PC-3 (cell line): ENCODE results near the gene SLC25A25. TPM values are rescaled to one million over a fixed set of nuclear protein-coding genes. Genes with fewer than 3 reads are reported as not detected.

Source experiments
- ATAC-seq: fragments of 200-7000 bp; cut with Tn5 transposase; 2 replicates; pipeline ENCODE4 v1.9.1; 2020; ENCODE audit warnings: mild to moderate bottlenecking, moderate library complexity
- BruUV-seq: library from RNA; stranded (reverse); fragments of 400-500 nt; replicated peaks from 2 replicates; lab custom pipeline; 2021; lab: Mats Ljungman, UMichigan
- CTCF ChIA-PET: fragments of 300-600 bp; sonication (Branson Sonifier 250); formaldehyde crosslinking; loops from one replicate; lab custom pipeline; 2022; ENCODE audit warnings: antibody characterized with exemption; lab: Charles Lee
- POLR2A ChIA-PET: fragments of 300-600 bp; sonication (Branson Sonifier 250); formaldehyde crosslinking; loops from one replicate; lab custom pipeline; 2022; ENCODE audit warnings: antibody characterized with exemption; ENCODE audit not compliant: unreplicated experiment; lab: Charles Lee
- DNase-seq: peaks from one replicate; pipeline ENCODE4 v3.0.0-alpha.2; 2015
- H2AFZ ChIP-seq: fragments of 300-600 bp; sonication (generic); 2 replicates; pipeline ENCODE4 v1.6.0; 2016; ENCODE audit warnings: antibody characterized with exemption, low read length
- H3F3A ChIP-seq: fragments of 300-600 bp; sonication (generic); one replicate; pipeline ENCODE4 v1.6.0; 2017; ENCODE audit warnings: antibody characterized with exemption, low read length, control low read depth, mild to moderate bottlenecking; ENCODE audit not compliant: unreplicated experiment
- H3K27ac ChIP-seq: fragments of 300-600 bp; sonication (generic); 2 replicates; pipeline ENCODE4 v1.5.1; 2016; ENCODE audit warnings: mild to moderate bottlenecking, low read length
- H3K27me3 ChIP-seq: fragments of 300-600 bp; sonication (generic); 2 replicates; pipeline ENCODE4 v1.6.1; 2016; ENCODE audit warnings: low read length, mixed read lengths
- H3K36me3 ChIP-seq: fragments of 300-600 bp; sonication (generic); 2 replicates; pipeline ENCODE4 v1.6.1; 2016; ENCODE audit warnings: low read depth, mixed run types, low read length, mixed read lengths
- H3K4me1 ChIP-seq: fragments of 300-600 bp; sonication (generic); 2 replicates; pipeline ENCODE4 v1.5.1; 2016; ENCODE audit warnings: low read length; ENCODE audit not compliant: insufficient read depth
- H3K4me2 ChIP-seq: fragments of 300-600 bp; sonication (generic); 2 replicates; pipeline ENCODE4 v1.6.0; 2016; ENCODE audit warnings: low read length
- H3K4me3 ChIP-seq: fragments of 300-600 bp; sonication (generic); 2 replicates; pipeline ENCODE4 v1.5.1; 2016; ENCODE audit warnings: mild to moderate bottlenecking, low read length, mixed read lengths
- H3K79me2 ChIP-seq: fragments of 300-600 bp; sonication (generic); 2 replicates; pipeline ENCODE4 v1.6.1; 2017; ENCODE audit warnings: low read length, mixed read lengths
- H3K9ac ChIP-seq: fragments of 300-600 bp; sonication (generic); 2 replicates; pipeline ENCODE4 v1.6.0; 2016; ENCODE audit warnings: mild to moderate bottlenecking, low read length
- H3K9me2 ChIP-seq: fragments of 300-600 bp; sonication (generic); replicated peaks from 2 replicates; pipeline ENCODE4 v1.6.1; 2016; ENCODE audit warnings: mixed run types, low read length, mixed read lengths
- H3K9me3 ChIP-seq: fragments of 300-600 bp; sonication (generic); 2 replicates; pipeline ENCODE4 v1.6.1; 2016; ENCODE audit warnings: low read length, mixed read lengths
- H4K20me1 ChIP-seq: fragments of 300-600 bp; sonication (generic); 2 replicates; pipeline ENCODE4 v1.6.1; 2016; ENCODE audit warnings: low read length, mixed read lengths
- EZH2 ChIP-seq: fragments of 300-600 bp; sonication (generic); IDR thresholded peaks from one replicate; pipeline ENCODE4 v1.6.1; 2017; ENCODE audit warnings: antibody characterized with exemption, mild to moderate bottlenecking, low read length; ENCODE audit not compliant: unreplicated experiment
- EZH2phosphoT487 ChIP-seq: fragments of 300-600 bp; sonication (generic); IDR thresholded peaks from 2 replicates; pipeline ENCODE4 v1.6.1; 2018; ENCODE audit warnings: mild to moderate bottlenecking, antibody characterized with exemption, low read length, borderline replicate concordance
- intact Hi-C: fragments of 100-400 bp; cut with micrococcal nuclease; formaldehyde crosslinking; loops from 2 replicates; pipeline ENCODE4 v1.9.0; 2023
- total RNA-seq: library from RNA; depleted of rRNA; stranded (reverse); fragments of >200 nt; gene quantifications from 2 replicates; pipeline ENCODE4 v1.2.3, GENCODE V29; 2014
- TF ChIP-seq, protein P1 (sequence below): fragments of 300-600 bp; sonication (generic); conservative IDR thresholded peaks from 2 replicates; pipeline ENCODE4 v1.5.1; 2017; ENCODE audit warnings: antibody characterized with exemption, low read depth, mild to moderate bottlenecking, low read length

The SLC25A25 gene
- total RNA-seq, 1 experiment from 2014 or later, result 25.2 TPM

- no TSS peak for BruUV-seq
Observed at GRCh38 chr9:128139621-128140020, 71.6 kb downstream of the SLC25A25 start.

GRCh38 chr9:128141604-128142003, 73.6 kb downstream of the SLC25A25 start:
- Histone ChIP-seq H3F3A (no peaks in the 10 kb centered on the region), H3K27ac (peak overlapping the region; percentile 99), H3K9me2 (no peaks in the 10 kb centered on the region), H2AFZ (no peak overlapping the region), H4K20me1 (no peaks in the 10 kb centered on the region), H3K9me3 (no peaks in the 10 kb centered on the region), H3K4me2 (no peak overlapping the region), H3K9ac (peak overlapping the region; percentile 83; the same call in 1 of the 2 replicates), H3K79me2 (no peaks in the 10 kb centered on the region), H3K27me3 (no peaks in the 10 kb centered on the region), H3K4me1 (peaks cover 49% of the 10 kb centered on the region), H3K36me3 (no peaks in the 10 kb centered on the region), H3K4me3 (no peak overlapping the region)
- intact Hi-C loops, result no loop called here
- TF ChIP-seq EZH2phosphoT487, result no peak
- TF ChIP-seq, protein P1, sequence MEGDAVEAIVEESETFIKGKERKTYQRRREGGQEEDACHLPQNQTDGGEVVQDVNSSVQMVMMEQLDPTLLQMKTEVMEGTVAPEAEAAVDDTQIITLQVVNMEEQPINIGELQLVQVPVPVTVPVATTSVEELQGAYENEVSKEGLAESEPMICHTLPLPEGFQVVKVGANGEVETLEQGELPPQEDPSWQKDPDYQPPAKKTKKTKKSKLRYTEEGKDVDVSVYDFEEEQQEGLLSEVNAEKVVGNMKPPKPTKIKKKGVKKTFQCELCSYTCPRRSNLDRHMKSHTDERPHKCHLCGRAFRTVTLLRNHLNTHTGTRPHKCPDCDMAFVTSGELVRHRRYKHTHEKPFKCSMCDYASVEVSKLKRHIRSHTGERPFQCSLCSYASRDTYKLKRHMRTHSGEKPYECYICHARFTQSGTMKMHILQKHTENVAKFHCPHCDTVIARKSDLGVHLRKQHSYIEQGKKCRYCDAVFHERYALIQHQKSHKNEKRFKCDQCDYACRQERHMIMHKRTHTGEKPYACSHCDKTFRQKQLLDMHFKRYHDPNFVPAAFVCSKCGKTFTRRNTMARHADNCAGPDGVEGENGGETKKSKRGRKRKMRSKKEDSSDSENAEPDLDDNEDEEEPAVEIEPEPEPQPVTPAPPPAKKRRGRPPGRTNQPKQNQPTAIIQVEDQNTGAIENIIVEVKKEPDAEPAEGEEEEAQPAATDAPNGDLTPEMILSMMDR, result no peak
- no peak for TF ChIP-seq EZH2
- ATAC-seq, result no peak
- POLR2A ChIA-PET, result no interaction called here
- CTCF ChIA-PET, result no interaction called here
- no peak for DNase-seq
- no TSS peak for BruUV-seq

More at GRCh38 chr9:128139621-128140020, 71.6 kb downstream of the SLC25A25 start:
- POLR2A ChIA-PET, result no interaction called here
- peaks cover 30% of the 10 kb centered on the region for H3K4me1 ChIP-seq
- H3F3A ChIP-seq, result no peaks in the 10 kb centered on the region
- no peak overlapping the region for H3K9ac ChIP-seq
- TF ChIP-seq, protein P1, result no peak
- TF ChIP-seq EZH2, result no peak
- no peak for TF ChIP-seq EZH2phosphoT487
- H3K9me2 ChIP-seq, result no peaks in the 10 kb centered on the region
- ATAC-seq (no peak), DNase-seq (no peak)
- H2AFZ ChIP-seq, result no peak overlapping the region
- H3K9me3 ChIP-seq, result no peaks in the 10 kb centered on the region
- intact Hi-C loops, result no loop called here
- no peak overlapping the region for H3K27ac ChIP-seq
- CTCF ChIA-PET, result no interaction called here
- no peaks in the 10 kb centered on the region for H4K20me1 ChIP-seq
- no peaks in the 10 kb centered on the region for H3K79me2 ChIP-seq
- no peaks in the 10 kb centered on the region for H3K27me3 ChIP-seq
- H3K4me3 ChIP-seq, result no peak overlapping the region
- H3K4me2 ChIP-seq, result no peak overlapping the region
- no peaks in the 10 kb centered on the region for H3K36me3 ChIP-seq

GRCh38 chr9:128142061-128142460, 74.0 kb downstream of the SLC25A25 start:
- TF ChIP-seq EZH2, result no peak
- TF ChIP-seq, protein P1, result no peak
- TF ChIP-seq EZH2phosphoT487, result no peak
- Histone ChIP-seq H3F3A (no peaks in the 10 kb centered on the region), H3K4me3 (no peak overlapping the region), H3K9ac (peak overlapping the region; percentile 83), H3K36me3 (no peaks in the 10 kb centered on the region), H2AFZ (no peak overlapping the region), H3K27ac (peak overlapping the region; percentile 99), H3K79me2 (no peaks in the 10 kb centered on the region), H4K20me1 (no peaks in the 10 kb centered on the region), H3K4me2 (no peak overlapping the region), H3K9me2 (no peaks in the 10 kb centered on the region), H3K9me3 (no peaks in the 10 kb centered on the region), H3K4me1 (peaks cover 49% of the 10 kb centered on the region), H3K27me3 (no peaks in the 10 kb centered on the region)
- no TSS peak for BruUV-seq
- DNase-seq (no peak), ATAC-seq (no peak)
- CTCF ChIA-PET, result no interaction called here
- POLR2A ChIA-PET, result no interaction called here
- intact Hi-C loops, result no loop called here
